ENCODE measurements around the gene NCLN. TPM values are rescaled to one million over a fixed set of nuclear protein-coding genes. Genes with fewer than 3 reads are reported as not detected.

The NCLN gene
- total RNA-seq, 1 donor, result 52.7 TPM

- no peak overlapping the region for H3K4me3 ChIP-seq (ENCODE audit: low read depth, low read length)
- TF ChIP-seq CTCF (IDR thresholded peaks at IDR 0.05; ENCODE audit: insufficient read depth, low read depth, low read length), result no peak
- no peak for DNase-seq (ENCODE audit: low read depth)
Measured at GRCh38 chr19:3238066-3238561, 52.4 kb downstream of the NCLN start.

- DNase-seq (ENCODE audit: low read depth), result no peak
- H3K4me3 ChIP-seq (ENCODE audit: low read depth, low read length), result no peak overlapping the region
- no peak for TF ChIP-seq CTCF (IDR thresholded peaks at IDR 0.05; ENCODE audit: insufficient read depth, low read depth, low read length)
Measured at GRCh38 chr19:3239367-3239766, 53.6 kb downstream of the NCLN start.

- TF ChIP-seq CTCF (IDR thresholded peaks at IDR 0.05; ENCODE audit: insufficient read depth, low read depth, low read length), result no peak
- H3K4me3 ChIP-seq (ENCODE audit: low read depth, low read length), result no peak overlapping the region
- DNase-seq (ENCODE audit: low read depth), result peak; percentile 62
Measured at GRCh38 chr19:3243819-3244700, 58.3 kb downstream of the NCLN start.

- no peak overlapping the region for H3K4me3 ChIP-seq (ENCODE audit: low read depth, low read length)
- DNase-seq (ENCODE audit: low read depth), result no peak
- no peak for TF ChIP-seq CTCF (IDR thresholded peaks at IDR 0.05; ENCODE audit: insufficient read depth, low read depth, low read length)
Measured at GRCh38 chr19:3245050-3245449, 59.3 kb downstream of the NCLN start.

GRCh38 chr19:3248728-3249326 is 63.1 kb downstream of the NCLN start:
- TF ChIP-seq CTCF (IDR thresholded peaks at IDR 0.05; ENCODE audit: insufficient read depth, low read depth, low read length), result no peak
- no peak overlapping the region for H3K4me3 ChIP-seq (ENCODE audit: low read depth, low read length)
- no peak for DNase-seq (ENCODE audit: low read depth)

GRCh38 chr19:3249408-3249807 is 63.7 kb downstream of the NCLN start:
- TF ChIP-seq CTCF (IDR thresholded peaks at IDR 0.05; ENCODE audit: insufficient read depth, low read depth, low read length), result no peak
- no peak for DNase-seq (ENCODE audit: low read depth)
- H3K4me3 ChIP-seq (ENCODE audit: low read depth, low read length), result no peak overlapping the region
